OCI-LY1 (cell line): ENCODE data around the gene TLE4.

ENCODE experiments used
- EZH2 ChIP-seq: fragments of 200-600 bp; sonication (generic), shearing (Covaris generic); IDR thresholded peaks from 2 replicates; pipeline ENCODE4 v1.8.0; 2017; ENCODE audit warnings: borderline replicate concordance, mixed run types, mild to moderate bottlenecking, antibody characterized with exemption, low read length, moderate library complexity, mixed read lengths
- TF ChIP-seq, protein P1 (sequence below): fragments of 200-600 bp; sonication (generic), shearing (Covaris generic); IDR thresholded peaks from 2 replicates; pipeline ENCODE4 v1.5.1; 2017; ENCODE audit warnings: mild to moderate bottlenecking, antibody characterized with exemption, low read length, moderate library complexity, mixed read lengths

DNA sequence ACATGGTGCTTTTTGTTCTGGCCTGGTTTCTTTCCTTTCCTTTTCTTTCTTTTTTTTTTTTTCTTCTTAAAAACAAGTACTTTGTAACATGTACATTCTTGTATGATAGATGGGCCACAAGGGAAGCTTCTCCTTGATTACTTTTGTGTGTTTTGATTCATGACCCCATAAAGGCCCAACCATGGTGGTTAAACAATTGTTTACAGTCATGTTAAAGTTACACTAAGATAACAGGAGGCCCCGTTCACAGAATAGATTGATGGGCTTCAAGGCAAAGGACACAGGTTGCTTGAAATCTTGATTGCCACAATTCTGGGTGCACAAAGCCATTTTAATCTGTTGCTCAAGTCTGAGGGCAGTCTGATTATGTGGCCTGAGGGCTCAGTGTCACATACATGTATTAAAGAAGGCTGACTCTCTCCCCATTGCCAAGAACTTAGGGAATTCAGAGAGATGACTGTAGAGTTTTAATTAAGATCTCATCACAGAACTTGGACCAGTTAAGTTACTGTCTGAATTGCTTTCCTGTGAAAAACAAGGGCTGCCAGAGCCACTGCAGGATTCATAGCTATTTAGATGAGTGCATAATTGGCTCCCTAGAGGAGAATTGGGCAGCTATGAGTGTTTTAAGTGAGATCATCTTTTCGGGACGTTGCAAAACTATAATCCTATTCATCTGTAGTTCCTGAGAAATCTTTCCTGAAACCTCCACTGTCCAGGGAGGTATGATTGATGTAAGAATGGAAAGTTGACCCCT, 163.4 kb downstream of the TLE4 start:
- TF ChIP-seq, protein P1, sequence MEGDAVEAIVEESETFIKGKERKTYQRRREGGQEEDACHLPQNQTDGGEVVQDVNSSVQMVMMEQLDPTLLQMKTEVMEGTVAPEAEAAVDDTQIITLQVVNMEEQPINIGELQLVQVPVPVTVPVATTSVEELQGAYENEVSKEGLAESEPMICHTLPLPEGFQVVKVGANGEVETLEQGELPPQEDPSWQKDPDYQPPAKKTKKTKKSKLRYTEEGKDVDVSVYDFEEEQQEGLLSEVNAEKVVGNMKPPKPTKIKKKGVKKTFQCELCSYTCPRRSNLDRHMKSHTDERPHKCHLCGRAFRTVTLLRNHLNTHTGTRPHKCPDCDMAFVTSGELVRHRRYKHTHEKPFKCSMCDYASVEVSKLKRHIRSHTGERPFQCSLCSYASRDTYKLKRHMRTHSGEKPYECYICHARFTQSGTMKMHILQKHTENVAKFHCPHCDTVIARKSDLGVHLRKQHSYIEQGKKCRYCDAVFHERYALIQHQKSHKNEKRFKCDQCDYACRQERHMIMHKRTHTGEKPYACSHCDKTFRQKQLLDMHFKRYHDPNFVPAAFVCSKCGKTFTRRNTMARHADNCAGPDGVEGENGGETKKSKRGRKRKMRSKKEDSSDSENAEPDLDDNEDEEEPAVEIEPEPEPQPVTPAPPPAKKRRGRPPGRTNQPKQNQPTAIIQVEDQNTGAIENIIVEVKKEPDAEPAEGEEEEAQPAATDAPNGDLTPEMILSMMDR: no peak
- no peak for TF ChIP-seq EZH2
